ENCODE measurements around the gene VAV2.

GRCh38 chr9:133741716-133742115 lies 250.4 kb downstream of the VAV2 start:
- no peak for TF ChIP-seq MNT (conservative IDR thresholded peaks at IDR 0.05)
- no peak for TF ChIP-seq CTCF (IDR thresholded peaks at IDR 0.05 in 2 of 3, conservative IDR thresholded peaks at IDR 0.05 in 1 of 3; ENCODE audit: insufficient read depth in 2 of 3, low read depth in 1 of 3, low read length in 3 of 3)
- no peak for TF ChIP-seq TAF15 (IDR thresholded peaks at IDR 0.05; ENCODE audit: low read depth, low read length)
- no peak for TF ChIP-seq IRF9 (tag; IDR thresholded peaks at IDR 0.05)
- no peak for TF ChIP-seq PBX2 (CRISPR knock-in tag; IDR thresholded peaks at IDR 0.05; ENCODE audit: low read depth)
- no peak for TF ChIP-seq PBX2 (tag; conservative IDR thresholded peaks at IDR 0.05; ENCODE audit: low read depth)

Measured in K562 (cell line).